ENCODE results near the gene GPI.

Gene GPI

GRCh38 chr19:34360354-34360909, 4.6 kb upstream of the GPI start:
- TF ChIP-seq CTCF (IDR thresholded peaks at IDR 0.05) = no peak
- Mint-ChIP-seq H3K9me3 (no peaks in the 10 kb centered on the region), H3K27me3 (ENCODE audit: low read depth, poor library complexity) (peaks cover 7% of the 10 kb centered on the region), H3K4me1 (peaks cover 54% of the 10 kb centered on the region), H3K27ac (no peak overlapping the region), H3K36me3 (ENCODE audit: low read depth) (peaks cover 7% of the 10 kb centered on the region), H3K4me3 (no peak overlapping the region)
- no peak for DNase-seq

GRCh38 chr19:34362679-34363069, 2.3 kb upstream of the GPI start:
- H3K27me3 Mint-ChIP-seq (ENCODE audit: low read depth, poor library complexity) = peaks cover 7% of the 10 kb centered on the region
- H3K9me3 Mint-ChIP-seq = no peaks in the 10 kb centered on the region
- H3K4me3 Mint-ChIP-seq = peak overlapping the region; percentile 56
- no peak for TF ChIP-seq CTCF (IDR thresholded peaks at IDR 0.05)
- H3K27ac Mint-ChIP-seq = peak overlapping the region; percentile 74
- H3K36me3 Mint-ChIP-seq (ENCODE audit: low read depth) = peaks cover 14% of the 10 kb centered on the region
- H3K4me1 Mint-ChIP-seq = peaks cover 72% of the 10 kb centered on the region
- no peak for DNase-seq

GRCh38 chr19:34363094-34363493, 1.9 kb upstream of the GPI start:
- peaks cover 17% of the 10 kb centered on the region for H3K36me3 Mint-ChIP-seq (ENCODE audit: low read depth)
- peak overlapping the region; percentile 74 for H3K27ac Mint-ChIP-seq
- peak overlapping the region; percentile 56 for H3K4me3 Mint-ChIP-seq
- no peaks in the 10 kb centered on the region for H3K9me3 Mint-ChIP-seq
- H3K4me1 Mint-ChIP-seq = peaks cover 70% of the 10 kb centered on the region
- H3K27me3 Mint-ChIP-seq (ENCODE audit: low read depth, poor library complexity) = peaks cover 7% of the 10 kb centered on the region
- no peak for DNase-seq
- TF ChIP-seq CTCF (IDR thresholded peaks at IDR 0.05) = no peak

GRCh38 chr19:34363930-34364329, 1.1 kb upstream of the GPI start:
- Mint-ChIP-seq H3K4me3 (peak overlapping the region; percentile 85), H3K27me3 (ENCODE audit: low read depth, poor library complexity) (peaks cover 7% of the 10 kb centered on the region), H3K27ac (no peak overlapping the region), H3K4me1 (peaks cover 65% of the 10 kb centered on the region), H3K36me3 (ENCODE audit: low read depth) (peaks cover 17% of the 10 kb centered on the region), H3K9me3 (no peaks in the 10 kb centered on the region)
- DNase-seq = no peak
- TF ChIP-seq CTCF (IDR thresholded peaks at IDR 0.05) = no peak

- no peak overlapping the region for H3K27ac Mint-ChIP-seq
- TF ChIP-seq CTCF (IDR thresholded peaks at IDR 0.05) = no peak
- no peaks in the 10 kb centered on the region for H3K9me3 Mint-ChIP-seq
- peaks cover 22% of the 10 kb centered on the region for H3K36me3 Mint-ChIP-seq (ENCODE audit: low read depth)
- DNase-seq = no peak
- H3K4me3 Mint-ChIP-seq = peak overlapping the region; percentile 85
- H3K27me3 Mint-ChIP-seq (ENCODE audit: low read depth, poor library complexity) = peaks cover 7% of the 10 kb centered on the region
- H3K4me1 Mint-ChIP-seq = peaks cover 61% of the 10 kb centered on the region
These were observed 550 bp upstream of the GPI start for GRCh38 chr19:34364462-34364829.
